ENCODE results near the gene GPD1L.

Gene GPD1L

GRCh38 chr3:32216172-32216783 lies 109.9 kb downstream of the GPD1L start:
- Histone ChIP-seq H3K4me2 (ENCODE audit: low read length) (no peak overlapping the region), H3K9ac (ENCODE audit: low read length) (no peak overlapping the region), H3K9me2 (ENCODE audit: low read depth, low read length) (no peaks in the 10 kb centered on the region), H3K36me3 (ENCODE audit: insufficient read depth, low read length) (no peaks in the 10 kb centered on the region), H3K4me1 (ENCODE audit: insufficient read depth, low read length, severe bottlenecking) (no peaks in the 10 kb centered on the region), H3K27ac (ENCODE audit: low read depth, low read length, poor library complexity, severe bottlenecking) (no peak overlapping the region), H3F3A (ENCODE audit: insufficient read depth, low read length) (no peaks in the 10 kb centered on the region), H3K9me3 (ENCODE audit: low read length) (no peaks in the 10 kb centered on the region), H2AFZ (ENCODE audit: low read length) (no peak overlapping the region), H3K4me3 (ENCODE audit: low read depth, low read length, poor library complexity, severe bottlenecking) (no peak overlapping the region), H3K79me2 (ENCODE audit: insufficient read depth, low read length) (no peaks in the 10 kb centered on the region), H3K27me3 (ENCODE audit: insufficient read depth, low read length) (no peaks in the 10 kb centered on the region), H4K20me1 (ENCODE audit: insufficient read depth, low read length) (no peaks in the 10 kb centered on the region)
- TF ChIP-seq CTCF (IDR thresholded peaks at IDR 0.05; ENCODE audit: low read length) (no peak), EZH2 (IDR thresholded peaks at IDR 0.05; ENCODE audit: borderline replicate concordance, low read length) (no peak)

- H3K4me1 ChIP-seq (ENCODE audit: insufficient read depth, low read length, severe bottlenecking): no peaks in the 10 kb centered on the region
- H3K9me2 ChIP-seq (ENCODE audit: low read depth, low read length): no peaks in the 10 kb centered on the region
- no peak overlapping the region for H3K9ac ChIP-seq (ENCODE audit: low read length)
- H3K9me3 ChIP-seq (ENCODE audit: low read length): no peaks in the 10 kb centered on the region
- no peaks in the 10 kb centered on the region for H3K79me2 ChIP-seq (ENCODE audit: insufficient read depth, low read length)
- TF ChIP-seq CTCF (IDR thresholded peaks at IDR 0.05; ENCODE audit: low read length): no peak
- no peak for TF ChIP-seq EZH2 (IDR thresholded peaks at IDR 0.05; ENCODE audit: borderline replicate concordance, low read length)
- no peaks in the 10 kb centered on the region for H3F3A ChIP-seq (ENCODE audit: insufficient read depth, low read length)
- no peak overlapping the region for H3K4me3 ChIP-seq (ENCODE audit: low read depth, low read length, poor library complexity, severe bottlenecking)
- H3K4me2 ChIP-seq (ENCODE audit: low read length): no peak overlapping the region
- no peak overlapping the region for H3K27ac ChIP-seq (ENCODE audit: low read depth, low read length, poor library complexity, severe bottlenecking)
- no peaks in the 10 kb centered on the region for H3K27me3 ChIP-seq (ENCODE audit: insufficient read depth, low read length)
- H4K20me1 ChIP-seq (ENCODE audit: insufficient read depth, low read length): no peaks in the 10 kb centered on the region
- H2AFZ ChIP-seq (ENCODE audit: low read length): no peak overlapping the region
- H3K36me3 ChIP-seq (ENCODE audit: insufficient read depth, low read length): no peaks in the 10 kb centered on the region
Measured at GRCh38 chr3:32217339-32217738, 110.9 kb downstream of the GPD1L start.

Measured in OCI-LY1 (cell line).